NCI-H2227 (cell line): ENCODE measurements around the gene PAFAH1B1.
"Not testable (repeated sequence)": the region's sequence is repeated elsewhere in the genome, so short reads cannot be mapped to it uniquely, and the experiment has no call there.

ENCODE experiments used
- DNase-seq: peaks from one replicate; lab custom pipeline; 2025; ENCODE audit not compliant: unreplicated experiment; lab: John Stamatoyannopoulos, UW

Gene PAFAH1B1

DNA sequence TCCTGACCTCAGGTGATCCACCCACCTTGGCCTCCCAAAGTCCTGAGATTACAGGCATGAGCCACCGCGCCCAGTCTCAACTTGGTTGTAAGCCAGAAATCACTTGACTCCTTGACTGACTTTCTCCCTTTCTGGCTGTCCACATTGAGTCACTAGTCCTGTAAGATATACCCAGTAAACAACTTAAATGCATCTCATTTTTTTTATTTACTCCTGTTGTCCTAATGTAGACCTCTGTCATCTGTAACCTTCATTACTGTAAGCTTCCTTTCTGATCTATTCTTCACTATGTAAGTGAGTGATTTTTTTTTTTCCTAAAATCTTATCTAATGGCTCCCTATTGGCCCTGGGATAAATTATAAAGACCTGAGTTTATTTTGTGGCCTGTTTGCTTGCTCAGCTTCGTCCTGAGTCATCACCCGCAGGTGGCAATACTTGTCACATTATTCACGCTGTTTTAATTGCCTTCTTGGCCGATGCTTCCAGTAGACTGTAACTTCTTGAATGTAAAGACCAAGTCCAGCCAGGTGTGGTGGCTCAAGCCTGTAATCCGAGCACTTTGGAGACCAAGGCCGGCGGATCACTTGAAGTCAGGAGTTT, 41.0 kb downstream of the PAFAH1B1 start:
- DNase-seq: no peak

DNA sequence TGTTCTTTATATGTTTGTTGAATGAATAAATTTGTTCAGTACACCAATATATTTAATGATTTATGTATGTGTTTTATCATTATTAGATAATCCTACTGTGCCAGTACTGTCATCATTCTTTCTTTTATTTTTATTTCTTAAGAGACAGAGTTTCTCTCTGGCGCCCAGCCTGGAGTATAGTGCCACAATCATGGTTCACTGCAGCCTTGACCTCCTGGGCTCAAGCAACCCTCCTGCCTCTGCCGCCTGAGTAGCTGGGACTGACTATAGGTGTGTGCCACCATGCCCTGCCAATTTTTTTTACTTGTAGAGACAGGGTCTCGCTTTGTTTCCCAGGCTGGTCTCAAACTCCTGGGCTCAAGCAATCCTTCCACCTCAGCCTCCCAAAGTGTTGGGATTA, 41.8 kb downstream of the PAFAH1B1 start:
- DNase-seq: no peak

DNA sequence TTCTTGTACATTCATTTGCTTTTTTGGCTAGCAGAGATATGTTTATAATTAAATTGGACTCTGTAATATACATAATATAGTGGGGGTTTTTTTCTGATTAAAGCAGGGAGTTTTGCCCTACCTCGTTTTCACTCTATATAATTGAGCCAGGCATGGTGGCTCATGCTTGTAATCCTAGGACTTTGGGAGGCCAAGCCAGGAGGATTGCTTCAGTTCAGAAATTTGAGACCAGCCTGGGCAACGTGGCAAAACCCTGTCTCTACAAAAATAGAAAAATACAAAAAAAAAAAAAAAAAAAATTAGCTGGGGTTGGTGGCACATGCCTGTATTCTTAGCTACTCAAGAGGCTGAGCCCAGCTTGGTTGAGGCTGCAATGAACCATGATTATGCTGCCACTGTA, 42.2 kb downstream of the PAFAH1B1 start:
- DNase-seq: no peak

DNA sequence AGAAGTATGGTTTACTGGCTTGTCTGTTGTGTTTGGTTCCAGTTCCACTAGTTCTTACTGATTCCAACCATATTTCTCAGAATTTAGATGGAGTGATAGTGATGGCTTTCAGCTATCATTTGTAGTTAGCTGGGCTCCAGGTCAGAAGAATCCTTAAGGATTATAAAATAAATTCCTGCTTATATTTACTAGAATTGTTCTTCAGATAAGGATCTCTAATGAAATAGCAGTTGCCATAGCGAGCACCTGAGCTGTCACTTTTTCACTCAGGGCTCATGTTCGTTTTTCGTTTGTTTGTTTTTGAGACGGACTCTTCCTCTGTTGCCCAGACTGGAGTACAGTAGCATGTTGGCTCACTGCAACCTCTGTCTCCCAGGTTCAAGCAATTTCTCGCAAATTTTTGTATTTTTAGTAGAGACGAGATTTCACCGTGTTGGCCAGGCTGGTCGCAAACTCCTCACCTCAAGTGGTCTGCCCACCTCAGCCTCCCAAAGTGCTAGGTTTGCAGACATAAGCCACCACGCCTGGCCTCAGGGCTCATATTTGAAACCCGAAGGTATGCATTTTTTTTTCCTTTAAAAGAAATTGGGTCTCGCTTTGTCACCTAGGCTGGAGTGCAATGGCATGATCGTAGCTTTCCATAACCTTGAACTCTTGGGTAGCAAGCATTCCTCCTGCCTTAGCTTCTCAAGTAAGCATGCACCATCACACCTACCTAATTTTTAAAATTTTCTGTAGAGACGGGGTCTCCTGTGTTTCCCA, 42.9 kb downstream of the PAFAH1B1 start:
- no peak for DNase-seq

DNA sequence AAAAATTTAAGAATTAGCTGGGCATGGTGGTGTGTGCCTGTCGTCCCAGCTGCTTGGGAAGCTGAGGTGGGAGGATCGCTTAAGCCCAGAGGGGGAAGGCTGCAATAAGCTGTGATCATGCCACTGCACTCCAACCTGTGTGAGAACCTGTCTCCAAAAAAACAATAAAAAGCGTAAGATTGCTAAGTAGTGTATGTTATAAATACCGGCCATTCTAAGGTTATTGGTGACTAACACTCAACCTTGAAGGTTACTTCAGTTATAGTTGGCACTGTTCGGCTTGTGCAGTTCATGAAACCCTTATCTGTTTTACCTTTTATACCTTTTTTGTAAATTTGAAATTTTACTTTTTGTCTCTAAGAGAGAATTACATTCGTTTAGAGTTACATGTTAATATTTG, 44.0 kb downstream of the PAFAH1B1 start:
- no peak for DNase-seq

DNA sequence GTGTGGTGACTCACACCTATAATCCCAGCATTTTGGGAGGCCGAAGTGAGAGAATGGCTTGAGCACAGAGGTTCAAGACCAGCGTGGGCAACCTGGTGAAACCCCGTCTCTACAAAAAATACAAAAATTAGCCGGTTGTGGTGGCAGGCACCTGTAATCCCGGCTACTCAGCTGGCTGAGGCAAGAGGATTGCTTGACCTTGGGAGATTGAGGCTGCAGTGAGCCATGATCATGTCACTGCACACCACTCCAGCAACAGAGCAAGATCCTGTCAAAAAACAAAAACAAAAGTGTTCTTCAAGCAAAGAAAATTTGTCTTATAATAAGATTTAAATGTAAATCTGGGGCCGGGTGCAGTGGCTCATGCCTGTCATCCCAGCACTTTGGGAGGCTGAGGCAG, 51.5 kb downstream of the PAFAH1B1 start:
- no peak for DNase-seq

DNA sequence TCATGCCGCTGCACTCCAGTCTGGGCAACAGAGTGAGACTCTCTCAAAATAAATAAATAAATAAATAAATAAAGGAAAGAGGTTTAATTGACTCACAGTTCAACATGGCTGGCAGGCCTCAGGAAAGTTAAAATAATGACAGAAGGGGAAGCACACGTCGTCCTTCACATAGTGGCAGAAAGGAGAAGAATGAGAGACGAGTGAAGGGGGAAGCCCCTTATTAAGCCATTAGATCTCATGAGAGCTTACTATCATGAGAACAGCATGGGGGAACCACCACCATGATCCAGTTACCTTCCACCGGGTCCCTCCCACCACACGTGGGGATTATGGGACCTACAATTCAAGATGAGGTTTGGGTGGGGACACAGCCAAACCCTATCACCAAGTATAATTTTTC, 54.5 kb downstream of the PAFAH1B1 start:
- no peak for DNase-seq

- no peak for DNase-seq
These were observed 55.7 kb downstream of the PAFAH1B1 start for GRCh38 chr17:2649191-2649590.

GRCh38 chr17:2652911-2653310, 59.5 kb downstream of the PAFAH1B1 start:
- DNase-seq: not testable (repeated sequence)

DNA sequence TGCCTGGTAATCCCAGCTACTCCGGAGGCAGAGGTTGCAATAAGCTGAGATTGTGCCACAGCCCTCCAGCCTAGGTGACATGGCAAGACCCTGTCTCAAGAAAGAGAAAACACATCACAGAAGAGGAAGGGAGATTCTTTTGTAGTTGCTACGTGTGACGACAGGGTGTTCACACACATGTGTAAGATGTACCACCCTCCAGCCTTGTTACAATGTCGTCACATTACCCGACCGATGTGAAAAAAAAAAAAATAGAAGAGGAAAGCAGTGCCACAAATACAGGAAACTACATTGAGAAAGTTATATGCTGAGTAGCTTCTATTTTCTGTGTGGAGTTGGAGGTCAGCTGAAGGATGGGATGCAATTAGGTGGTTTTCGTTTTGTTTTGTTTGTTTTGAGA, 62.1 kb downstream of the PAFAH1B1 start:
- DNase-seq: no peak

DNA sequence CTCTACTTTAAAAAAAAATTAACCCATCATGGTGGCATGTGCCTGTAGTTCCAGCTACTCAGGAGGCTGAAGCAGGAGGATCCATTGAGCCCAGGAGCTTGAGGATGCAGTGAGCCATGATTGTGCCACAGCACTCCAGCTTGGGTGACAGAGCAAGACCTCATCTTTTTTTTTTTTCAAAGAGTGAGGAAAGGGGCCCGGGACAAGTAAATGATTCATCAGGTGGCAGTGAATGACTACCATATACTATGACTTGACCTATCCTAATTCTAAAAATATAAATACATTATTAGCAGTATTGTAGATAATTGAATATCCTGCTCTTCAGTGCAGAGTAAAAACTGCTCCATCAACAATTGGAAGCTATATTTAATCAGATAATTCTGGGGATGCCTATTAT, 62.8 kb downstream of the PAFAH1B1 start:
- DNase-seq: no peak

DNA sequence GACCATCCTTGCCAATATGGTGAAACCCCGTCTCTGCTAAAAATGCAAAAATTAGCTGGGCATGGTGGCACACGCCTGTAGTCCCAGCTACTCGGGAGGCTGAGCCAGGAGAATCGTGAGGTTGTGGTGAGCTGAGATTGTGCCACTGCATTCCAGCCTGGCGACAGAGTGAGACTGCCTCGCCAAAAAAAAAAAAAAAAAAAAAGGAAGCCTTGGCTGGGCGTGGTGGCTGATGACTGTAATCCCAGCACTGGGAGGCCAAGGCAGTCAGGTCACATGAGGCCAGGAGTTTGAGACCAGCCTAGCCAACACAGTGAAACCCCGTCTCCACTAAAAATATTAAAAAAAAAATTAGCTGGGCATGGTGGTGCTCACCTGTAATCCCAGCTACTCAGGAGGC, 65.9 kb downstream of the PAFAH1B1 start:
- not testable (repeated sequence) for DNase-seq

DNA sequence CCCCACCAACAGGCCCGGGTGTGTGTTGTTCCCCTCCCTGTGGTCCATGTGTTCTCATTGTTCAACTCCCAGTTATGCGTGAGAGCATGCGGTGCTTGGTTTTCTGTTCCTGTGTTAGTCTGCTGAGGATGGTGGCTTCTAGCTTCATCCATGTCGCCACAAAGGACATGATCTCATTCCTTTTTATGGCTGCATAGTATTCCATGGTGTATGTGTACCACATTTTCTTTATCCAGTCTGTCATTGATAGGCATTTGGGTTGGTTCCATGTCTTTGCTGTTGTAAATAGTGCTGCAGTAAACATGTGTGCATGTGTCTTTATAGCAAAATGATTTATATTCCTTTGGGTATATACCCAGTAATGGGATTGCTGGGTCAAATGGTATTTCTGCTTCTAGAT, 67.0 kb downstream of the PAFAH1B1 start:
- not testable (repeated sequence) for DNase-seq

DNA sequence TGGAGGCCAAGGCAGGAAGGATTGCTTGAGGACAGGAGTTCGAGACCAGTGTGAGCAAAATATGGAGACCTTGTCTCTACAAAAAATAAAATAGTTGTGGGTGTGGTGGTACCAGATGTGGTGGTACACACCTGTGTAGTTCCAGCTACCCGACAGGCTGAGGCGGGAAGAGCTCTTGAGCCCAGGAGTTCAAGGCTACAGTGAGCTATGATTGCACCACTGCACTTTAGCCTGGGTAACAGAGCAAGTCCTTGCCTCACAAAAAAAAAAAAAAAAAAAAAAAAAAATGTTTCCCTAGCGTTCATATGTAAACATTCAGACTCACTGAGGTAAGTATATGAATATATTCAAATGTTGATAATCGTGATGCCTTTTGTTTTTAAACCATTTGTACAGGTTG, 78.6 kb downstream of the PAFAH1B1 start:
- DNase-seq: no peak

DNA sequence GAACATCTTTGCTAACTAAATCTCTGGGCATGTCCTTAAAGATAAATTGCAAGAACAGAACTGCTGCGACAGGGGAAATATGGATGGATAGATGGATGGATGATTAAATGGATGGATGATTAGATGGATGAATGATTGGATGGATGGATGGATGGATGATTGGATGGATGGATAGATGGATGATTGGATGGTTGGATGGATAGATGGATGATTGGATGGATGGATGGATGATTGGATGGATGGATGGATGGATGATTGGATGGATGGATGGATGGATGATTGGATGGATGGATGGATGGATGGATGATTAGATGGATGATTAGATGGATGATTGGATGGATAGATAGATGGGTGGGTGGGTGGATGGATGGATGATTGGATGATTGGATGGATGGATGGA, 85.8 kb downstream of the PAFAH1B1 start:
- DNase-seq: not testable (repeated sequence)

DNA sequence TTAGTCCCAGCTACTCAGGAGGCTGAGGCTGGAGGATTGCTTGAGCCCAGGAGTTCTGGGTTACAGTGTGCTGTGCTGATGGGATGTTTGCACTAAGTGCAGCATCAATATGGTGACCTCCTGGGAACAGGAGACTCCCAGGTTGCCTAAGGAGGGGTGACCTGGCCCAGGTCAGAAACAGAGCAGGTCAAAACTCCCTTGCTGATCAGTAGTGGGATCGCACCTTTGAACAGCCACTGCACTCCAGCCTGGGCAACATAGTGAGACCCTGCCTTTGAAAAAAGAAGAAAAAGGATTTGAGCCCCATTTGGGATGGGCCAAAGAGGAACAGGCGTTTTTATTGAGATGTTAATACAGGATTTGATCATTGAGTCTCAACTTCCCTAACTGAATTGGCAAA, 87.5 kb downstream of the PAFAH1B1 start:
- DNase-seq: no peak

- no peak for DNase-seq
These were observed 88.2 kb downstream of the PAFAH1B1 start for GRCh38 chr17:2681650-2682049.

DNA sequence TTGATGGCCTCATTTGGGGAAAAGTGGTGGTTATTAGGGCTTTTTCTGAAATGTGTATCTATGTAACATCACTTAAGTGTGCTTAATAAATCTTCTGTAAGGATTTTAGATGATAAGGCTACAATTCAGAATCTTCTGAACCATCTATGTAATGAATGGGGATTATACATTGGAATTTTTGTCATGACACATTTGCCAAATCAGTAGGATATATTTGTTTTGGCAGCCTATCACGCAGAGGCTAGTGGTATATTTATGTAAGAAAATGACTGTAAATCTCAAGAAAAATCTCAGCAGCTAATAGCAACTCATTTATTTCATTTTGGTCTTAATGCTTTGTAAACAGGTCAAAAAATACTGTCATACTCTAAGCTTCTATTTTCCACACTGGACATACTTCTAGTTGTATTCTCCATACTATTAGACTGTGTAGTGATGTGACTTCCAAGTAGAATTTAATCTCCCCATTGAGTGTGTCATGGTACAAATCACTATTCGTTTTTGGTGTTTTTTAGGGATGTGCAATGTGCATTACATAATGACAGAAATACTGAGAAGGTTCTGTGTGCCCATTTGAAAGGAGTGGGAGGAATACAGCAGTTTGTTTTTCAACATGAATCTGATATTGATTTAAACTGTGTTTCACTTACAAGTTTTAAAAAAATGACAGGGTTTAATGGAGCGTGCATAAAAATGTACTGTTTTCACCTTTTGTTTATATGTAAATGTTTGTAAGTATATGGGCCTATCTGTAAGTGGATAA, 88.9 kb downstream of the PAFAH1B1 start:
- DNase-seq: no peak

DNA sequence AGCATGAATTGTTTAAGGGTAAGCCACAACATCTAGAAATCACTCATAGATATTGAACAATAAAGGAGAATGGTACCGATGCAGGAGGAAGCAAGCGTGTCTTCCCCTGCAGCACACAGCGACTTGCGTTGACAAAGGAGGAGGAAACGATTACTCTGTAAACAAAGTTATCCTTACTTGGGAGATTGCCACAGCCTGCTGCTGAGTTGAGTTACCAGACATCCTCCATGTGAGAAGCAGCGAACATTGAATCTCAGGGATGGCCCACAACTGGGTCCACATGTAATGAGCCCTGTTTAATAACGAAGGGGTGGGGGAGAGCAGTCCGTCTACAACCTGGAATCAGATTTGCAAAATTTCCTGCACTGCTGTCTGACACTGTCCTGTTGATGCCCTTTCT, 90.5 kb downstream of the PAFAH1B1 start:
- DNase-seq: no peak

- DNase-seq: no peak
These were observed 91.1 kb downstream of the PAFAH1B1 start for GRCh38 chr17:2684549-2684948.

DNA sequence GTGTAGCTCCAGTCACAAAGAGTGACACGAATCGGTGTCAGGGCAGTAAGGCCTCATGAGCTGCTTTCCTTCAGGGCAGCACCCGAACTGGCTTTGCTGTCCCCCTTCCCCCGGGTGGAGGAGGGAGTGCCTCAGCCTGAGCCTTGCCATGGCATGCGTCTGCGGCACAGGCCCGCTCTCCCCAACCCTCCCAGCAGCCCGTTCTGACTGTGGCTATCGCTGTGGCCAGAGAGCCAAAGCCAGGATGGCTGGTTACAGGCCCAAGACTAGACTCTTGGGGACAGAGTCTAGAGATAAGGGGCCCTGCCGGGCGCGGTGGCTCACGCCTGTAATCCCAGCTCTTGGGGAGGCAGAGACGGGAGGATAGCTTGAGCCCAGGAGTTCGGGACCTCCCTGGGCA, 92.2 kb downstream of the PAFAH1B1 start:
- DNase-seq: no peak

DNA sequence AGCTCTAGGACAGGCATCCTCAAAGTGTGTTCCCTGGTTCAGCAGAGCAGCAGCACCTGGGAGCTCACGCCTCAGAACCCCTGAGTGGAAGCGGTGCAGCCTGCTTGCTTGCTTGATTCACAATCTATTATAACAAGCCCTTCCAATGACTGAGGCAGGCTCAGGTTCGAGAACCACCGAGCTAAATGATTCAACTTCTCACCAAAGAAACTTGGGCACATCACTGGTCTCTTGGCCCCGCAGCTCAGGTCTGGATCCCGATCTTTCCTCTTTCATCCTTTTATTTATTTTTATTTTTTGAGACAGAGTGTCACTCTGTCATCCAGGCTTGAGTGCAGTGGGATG, 93.6 kb downstream of the PAFAH1B1 start:
- no peak for DNase-seq
